ENCODE results near the gene CBLB.

GRCh38 chr3:105619651-105620050 is 249.2 kb downstream of the CBLB start:
- no peak for TF ChIP-seq CTCF (IDR thresholded peaks at IDR 0.05)
- no peak for TF ChIP-seq POLR2A (IDR thresholded peaks at IDR 0.05)

All from adrenal gland (tissue), 5 donors.